NCI-H1048 (cell line): ENCODE measurements around the gene MEOX1.
"Not testable (repeated sequence)": the region's sequence is repeated elsewhere in the genome, so short reads cannot be mapped to it uniquely, and the experiment has no call there.

Experiments
- DNase-seq: peaks from one replicate; lab custom pipeline; 2025; lab: John Stamatoyannopoulos, UW

The MEOX1 gene

DNA sequence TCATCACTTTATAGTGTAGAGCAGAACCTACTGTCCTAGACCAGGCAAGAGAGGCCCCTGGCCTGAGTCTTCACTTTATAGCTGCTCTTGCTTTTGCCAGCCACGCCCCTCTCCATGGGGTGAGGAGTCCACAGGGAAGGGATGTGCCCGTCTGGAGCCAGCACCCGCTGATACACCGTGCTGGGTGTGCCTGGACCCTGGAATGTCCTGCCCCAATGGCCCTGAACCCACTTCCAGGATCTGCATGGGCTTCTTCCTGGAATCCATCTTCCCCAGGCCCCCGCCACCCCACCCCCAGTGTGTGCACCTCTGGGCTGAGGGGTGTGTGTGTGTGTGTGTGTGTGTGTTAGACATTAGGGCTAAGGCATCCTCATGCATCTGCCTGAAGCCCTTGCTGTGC, 44.9 kb downstream of the MEOX1 start:
- DNase-seq, result no peak

DNA sequence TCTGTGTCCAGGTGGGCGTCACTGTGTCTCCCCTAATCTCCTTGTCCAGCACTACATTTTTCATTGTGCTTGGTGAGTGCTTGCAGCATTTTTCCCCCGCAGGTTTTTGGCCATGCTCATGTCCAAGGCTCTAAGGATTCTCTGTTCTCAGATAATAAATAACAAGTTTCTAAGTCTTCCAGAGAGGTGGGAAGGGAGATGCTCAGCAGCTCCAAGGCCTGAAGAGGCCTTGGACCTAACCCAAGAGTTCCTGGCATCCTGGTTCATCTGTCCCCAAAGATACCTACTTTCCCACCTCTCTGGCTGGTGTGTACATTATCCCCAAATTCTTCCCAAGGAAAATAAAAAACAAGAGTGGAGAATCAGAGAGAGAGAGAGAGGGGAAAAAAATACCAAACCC, 45.3 kb downstream of the MEOX1 start:
- no peak for DNase-seq

DNA sequence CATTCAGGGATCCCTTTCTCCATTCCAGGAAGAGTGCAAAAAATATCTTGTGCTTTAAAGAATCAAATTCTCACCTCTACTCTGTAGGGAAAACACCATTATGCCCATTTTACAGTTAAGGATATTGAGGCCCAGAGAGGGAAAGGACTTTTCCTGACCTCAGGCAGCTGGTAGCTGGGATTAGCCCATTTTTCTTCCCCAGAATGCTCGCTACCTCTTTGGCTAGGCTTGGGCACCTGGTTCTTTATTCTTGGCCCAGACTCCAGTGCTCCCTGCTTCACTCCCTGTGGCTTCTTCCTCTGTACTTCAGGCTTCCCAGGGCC, 45.7 kb downstream of the MEOX1 start:
- DNase-seq, result no peak

DNA sequence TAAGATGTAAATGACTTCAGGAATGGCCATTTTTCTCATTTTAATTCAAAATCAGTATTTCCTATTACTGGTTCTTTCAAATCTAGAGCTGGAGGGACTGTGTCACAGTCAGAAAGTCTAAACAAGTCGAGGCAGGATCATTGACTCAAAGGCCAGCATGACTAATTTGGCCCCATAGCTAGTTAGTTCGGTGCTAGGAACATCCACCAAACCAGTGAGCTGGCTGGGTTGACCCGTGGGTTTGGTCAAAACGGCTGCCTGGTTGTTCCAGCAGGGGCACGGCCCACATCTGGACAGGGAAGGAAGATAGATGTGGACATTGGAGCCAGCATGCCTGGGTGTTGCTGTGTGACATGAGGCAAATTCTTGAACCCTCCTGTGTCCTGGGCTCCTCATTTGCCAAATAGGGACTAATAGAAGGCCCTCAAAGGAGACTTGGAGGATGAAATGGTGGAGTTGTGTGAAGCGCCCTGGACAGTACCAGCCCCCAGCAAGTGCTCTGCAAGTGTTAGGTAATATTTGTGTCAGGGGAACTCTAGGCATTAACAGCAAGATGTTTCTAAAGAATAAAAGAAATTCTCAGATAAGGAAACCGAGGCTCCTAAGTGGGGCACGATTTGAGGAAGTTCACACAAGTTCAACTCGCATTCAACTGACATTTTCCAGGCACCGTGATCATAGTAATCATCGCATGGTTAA, 46.2 kb downstream of the MEOX1 start:
- no peak for DNase-seq

DNA sequence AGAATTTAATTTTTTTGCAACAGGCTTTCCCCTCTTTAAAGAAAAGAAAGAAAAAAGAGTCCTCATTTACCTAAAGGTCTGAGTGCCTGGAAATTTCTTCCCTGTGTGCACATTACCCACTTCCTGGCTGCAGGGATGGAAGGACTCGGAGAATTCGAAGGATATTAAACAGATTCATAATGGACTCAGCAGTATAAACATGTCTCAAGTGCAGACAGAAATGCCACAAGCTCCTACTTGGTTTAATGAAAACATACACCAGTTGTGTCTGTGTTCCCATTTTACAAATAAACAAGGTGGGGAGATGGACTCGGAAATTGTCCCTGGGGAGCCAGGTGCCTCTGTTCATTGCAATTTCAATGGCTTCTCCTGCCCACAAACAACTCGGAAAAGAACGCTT, 47.2 kb downstream of the MEOX1 start:
- DNase-seq, result no peak

DNA sequence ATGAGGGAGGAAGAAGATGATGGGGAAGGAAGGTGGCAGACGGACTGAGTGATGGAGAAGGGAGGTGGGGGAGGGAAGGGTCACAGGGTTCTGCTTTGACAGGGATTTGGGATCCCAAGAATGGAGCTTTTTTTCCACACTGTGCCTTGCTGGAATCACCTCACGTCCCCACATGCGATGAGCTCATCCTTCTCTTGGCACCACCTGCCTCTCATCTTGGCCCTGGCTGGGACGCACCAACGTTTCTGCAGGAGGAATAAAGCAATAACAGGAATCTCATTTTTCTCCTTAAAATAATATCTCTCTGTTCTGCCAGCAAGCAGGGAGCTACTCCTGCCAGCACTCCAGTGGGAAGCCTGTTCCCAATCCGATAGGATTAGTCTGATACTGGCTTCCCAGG, 47.8 kb downstream of the MEOX1 start:
- no peak for DNase-seq

DNA sequence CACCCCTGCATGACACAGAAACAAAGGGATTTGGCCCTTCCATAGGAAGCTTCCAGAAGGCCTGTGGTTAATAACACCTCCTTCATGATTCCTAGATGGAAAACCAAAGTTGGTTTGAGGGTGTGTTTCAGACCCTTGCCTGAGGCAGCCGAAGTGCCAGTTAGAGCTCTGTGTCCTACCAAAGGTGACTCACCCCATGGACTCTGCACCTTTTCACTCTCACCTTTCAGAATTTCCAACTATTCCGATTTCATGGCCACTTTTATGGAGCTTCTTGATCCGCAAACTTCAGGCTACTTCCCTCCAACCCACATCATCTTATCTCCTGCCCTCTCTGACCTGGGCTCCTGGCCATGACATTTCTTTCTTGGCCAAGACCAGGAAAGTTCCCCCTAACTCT, 49.2 kb downstream of the MEOX1 start:
- no peak for DNase-seq

DNA sequence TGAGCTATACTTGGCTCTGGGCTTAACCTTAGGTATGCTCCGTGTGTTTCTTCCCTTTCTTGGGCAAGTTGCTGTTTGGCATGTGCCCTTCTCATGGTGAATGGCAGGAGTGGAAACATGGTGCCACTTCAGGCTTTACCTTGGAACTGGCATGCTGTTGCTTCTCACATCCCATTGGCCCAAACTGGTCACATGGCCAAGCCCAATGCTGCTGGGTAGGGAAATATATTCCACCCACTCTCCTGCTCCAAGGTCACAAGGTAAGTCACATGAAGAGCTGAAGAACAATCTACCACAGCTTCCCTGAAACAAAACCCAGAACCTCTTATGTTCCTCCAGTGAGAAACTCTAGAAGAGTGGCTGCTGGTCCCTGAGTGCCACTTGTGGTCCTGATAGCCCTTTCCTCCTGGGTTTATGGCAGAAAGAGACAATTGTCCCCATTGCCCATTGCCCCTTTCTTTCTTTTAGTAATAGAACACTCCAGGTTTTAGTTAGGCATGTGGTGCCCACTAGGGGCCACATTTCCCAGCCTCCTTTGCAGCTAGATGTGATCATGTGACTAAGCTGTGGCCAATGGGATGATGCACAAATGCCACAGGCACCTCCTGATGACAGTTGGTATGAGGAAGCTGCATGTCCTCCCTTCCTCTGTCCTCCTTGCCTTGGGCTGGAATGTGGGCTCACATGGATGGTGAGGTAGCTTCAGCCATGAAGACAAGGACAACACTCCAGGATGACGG, 50.3 kb downstream of the MEOX1 start:
- no peak for DNase-seq

DNA sequence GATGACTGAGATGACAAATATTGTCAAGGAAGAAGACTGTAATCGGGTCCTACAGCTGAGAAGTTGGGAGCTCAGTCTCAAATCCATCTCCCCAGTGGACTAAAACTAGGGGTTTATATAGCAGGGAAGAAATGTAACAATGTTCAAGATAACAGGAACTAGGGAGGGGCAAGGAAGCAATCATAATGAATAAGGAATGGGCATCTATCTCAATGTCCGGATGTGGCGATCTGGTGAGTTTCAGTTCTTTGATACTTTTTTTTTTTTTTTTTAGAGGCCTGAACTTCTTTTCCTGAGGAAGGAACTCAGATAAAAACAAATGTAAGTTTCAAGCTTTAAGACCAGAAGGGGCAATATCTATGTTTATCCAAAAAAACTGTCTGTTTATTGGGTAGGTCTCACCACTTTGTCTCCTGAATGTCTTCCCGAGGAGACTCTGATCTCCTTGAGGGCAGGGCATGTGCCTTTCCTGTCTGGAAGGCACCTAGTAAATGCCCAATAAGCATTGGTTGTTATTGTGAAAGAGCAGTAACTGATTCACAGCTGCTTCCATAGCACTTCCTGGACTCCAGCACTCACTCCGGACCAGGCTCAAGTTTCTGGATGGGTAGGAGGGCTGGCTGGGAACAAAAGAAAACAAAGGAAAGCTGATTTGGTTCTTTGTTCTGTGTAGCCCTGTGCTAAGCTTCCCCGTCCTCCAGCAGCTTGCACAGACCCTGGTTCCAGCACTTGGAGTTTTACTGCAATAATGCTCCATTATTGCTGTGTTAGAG, 51.9 kb downstream of the MEOX1 start:
- DNase-seq, result no peak

DNA sequence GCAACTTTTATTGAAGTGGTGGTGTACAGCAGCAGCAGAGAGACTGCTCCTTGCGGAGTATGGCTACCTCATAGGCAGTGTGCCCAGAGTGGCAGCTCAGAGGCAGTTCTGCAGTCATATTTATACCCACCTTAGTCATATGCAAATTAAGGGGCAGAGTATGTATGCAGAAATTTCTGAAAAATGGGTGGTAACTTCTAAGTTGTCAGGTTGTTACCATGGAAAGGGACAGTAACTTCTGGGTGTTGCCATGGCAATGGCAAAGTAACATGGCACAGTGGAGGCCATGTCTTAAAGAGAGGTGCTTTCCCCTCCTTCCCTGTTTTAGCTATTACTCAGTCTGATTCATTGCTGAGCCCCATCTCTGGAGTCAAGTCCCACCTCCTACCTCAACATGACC, 53.4 kb downstream of the MEOX1 start:
- no peak for DNase-seq

DNA sequence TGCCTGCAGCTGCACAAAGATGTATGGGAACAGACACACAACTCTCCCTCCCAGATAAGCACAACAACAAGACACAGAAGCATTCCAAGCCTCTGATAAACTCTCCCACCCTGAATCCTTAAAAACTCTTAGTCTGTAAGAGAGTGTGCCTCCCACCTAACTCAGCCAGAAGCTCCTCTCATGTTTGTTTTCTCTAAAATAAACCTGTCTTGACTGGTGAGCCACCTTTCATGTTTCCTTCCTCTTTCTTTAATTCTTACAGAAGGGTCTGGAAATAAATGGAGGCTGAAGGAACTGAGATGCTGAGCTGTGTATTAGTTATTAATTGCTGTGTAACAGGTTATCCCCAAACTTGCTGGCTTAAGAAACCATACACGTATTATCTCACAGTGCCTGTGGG, 57.2 kb downstream of the MEOX1 start:
- DNase-seq, result no peak

DNA sequence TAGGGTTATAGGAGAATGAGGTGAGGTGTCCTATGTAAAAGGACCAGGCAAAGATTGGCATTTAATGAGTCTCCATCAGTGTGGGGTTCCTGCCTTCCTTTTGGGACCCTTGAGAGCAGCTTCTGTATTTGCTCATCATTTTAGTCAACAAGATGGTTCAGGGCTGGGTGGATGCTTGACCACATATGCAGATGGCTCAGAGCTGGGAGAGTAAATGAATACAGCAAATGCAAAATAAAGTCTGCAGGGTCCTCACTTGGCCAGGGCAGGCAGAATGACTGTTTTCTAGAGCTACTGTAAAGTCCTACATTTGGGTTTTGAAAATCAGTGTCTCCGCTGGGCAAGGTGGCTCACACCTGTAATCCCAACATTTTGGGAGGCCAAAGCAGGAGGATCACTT, 58.4 kb downstream of the MEOX1 start:
- DNase-seq, result no peak

DNA sequence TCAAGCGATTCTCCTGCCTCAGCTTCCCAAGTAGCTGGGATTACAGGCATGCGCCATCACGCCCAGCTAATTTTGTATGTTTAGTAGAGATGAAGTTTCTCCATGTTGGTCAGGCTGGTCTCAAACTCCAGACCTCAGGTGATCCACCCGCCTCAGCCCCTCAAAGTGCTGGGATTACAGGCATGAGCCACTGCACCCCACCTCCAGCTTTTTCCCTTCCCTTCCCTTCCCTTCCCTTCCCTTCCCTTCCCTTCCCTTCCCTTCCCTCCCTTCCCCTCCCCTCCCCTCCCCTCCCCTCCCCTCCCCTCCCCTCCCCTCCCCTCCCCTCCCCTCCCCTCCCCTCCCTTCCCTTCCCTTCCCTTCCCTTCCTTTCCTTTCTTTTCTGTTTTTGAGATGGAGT, 59.2 kb downstream of the MEOX1 start:
- not testable (repeated sequence) for DNase-seq

DNA sequence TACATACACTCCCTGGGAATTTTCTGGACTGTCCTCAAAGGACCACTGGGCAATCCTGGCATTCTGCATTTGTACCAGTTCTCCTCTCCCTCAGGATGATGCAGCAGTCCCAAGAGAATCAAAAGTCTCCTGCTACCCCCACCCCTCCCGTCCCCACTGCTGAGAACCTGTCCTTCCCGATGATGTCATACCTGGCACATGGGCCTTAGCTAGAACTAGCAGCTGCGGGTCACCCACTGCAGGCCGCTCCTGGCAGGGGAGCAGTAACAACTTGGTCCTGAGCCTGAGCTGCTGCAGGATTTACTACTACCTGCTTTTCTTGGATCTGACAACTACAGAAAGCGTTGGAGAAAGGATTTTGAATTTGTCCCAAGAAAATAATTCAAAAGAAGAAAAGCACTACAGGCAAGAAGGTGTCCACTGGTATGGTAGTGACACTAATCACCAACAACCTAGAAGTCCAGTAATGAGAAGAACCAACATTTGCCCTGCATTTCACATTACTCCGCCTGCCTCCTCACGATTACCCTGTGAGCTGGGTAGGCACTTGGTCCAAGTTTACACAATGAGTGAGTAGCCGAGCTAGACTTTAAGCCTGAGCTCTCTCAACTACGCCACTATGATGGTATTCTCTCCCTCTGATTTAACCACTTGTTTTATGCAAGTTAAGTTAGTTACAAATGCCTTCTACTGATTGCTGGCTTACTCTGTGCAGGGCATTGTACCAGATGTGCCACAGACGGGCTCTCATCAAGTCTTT, 60.3 kb downstream of the MEOX1 start:
- DNase-seq, result no peak

DNA sequence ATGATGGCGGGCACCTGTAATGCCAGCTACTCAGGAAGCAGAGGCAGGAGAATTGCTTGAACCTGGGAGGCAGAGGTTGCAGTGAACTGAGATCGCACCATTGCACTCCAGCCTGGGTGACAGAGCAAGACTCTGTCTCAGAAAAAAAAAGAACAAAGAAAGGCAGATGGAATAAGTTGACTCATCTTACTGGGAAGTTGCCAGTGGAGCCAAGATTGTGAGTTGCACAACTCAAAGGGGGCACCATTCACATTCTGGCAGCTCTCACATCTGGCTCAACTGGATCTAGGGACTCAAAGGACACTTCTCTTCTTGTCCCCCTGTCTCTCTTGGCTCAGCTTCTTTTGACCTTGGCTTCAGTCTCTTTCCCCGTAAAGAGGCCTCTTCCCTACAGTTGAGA, 61.9 kb downstream of the MEOX1 start:
- DNase-seq, result no peak

DNA sequence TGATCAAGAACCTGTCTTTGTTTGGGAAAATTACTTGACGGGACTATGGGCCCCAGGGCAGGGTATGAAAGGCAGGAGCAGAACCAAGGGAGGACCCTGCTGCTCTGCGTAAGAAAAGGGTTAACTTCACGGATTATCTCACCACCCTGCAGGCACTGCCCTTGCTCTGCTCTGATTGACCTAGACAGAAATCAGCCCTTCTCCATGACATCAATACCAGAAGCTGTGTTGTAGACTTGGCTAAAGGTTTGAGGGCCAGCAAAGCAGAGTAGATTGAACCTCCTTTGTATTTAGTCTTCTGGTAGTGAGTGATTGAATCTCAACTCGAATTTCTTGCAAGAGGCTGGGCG, 62.7 kb downstream of the MEOX1 start:
- DNase-seq, result no peak

DNA sequence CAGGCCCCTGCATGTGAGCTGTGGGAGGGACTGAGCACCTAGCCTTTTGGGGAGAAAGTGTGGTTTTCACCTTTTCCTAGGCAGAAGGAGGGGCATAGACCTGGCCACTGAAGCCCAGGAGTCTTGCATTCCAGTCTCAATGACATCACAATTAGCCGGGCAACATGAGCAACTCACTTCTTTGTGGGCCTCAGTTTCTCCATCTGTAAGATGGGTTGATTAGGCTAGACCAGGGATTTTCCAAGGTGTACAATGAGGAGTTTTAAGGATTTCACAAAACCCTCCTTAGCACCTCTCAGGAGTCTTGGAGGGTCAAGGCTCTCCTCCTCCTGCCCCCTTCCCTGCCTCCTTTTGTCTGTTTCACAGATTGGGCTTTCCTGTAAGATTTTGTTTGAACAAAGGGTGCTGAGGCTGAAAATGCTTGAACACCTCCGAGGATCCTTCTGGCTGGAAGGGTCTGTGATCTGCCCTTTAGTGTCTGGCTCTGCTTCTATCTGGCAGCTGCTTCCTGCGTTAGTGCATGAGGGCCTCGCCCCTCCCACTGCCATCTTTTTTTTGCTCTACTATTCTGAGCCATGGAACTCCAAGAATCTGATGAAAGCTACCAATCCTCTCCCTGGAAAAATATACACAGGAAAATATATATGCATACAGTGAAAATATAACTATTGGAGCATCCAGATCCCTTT, 63.2 kb downstream of the MEOX1 start:
- no peak for DNase-seq

DNA sequence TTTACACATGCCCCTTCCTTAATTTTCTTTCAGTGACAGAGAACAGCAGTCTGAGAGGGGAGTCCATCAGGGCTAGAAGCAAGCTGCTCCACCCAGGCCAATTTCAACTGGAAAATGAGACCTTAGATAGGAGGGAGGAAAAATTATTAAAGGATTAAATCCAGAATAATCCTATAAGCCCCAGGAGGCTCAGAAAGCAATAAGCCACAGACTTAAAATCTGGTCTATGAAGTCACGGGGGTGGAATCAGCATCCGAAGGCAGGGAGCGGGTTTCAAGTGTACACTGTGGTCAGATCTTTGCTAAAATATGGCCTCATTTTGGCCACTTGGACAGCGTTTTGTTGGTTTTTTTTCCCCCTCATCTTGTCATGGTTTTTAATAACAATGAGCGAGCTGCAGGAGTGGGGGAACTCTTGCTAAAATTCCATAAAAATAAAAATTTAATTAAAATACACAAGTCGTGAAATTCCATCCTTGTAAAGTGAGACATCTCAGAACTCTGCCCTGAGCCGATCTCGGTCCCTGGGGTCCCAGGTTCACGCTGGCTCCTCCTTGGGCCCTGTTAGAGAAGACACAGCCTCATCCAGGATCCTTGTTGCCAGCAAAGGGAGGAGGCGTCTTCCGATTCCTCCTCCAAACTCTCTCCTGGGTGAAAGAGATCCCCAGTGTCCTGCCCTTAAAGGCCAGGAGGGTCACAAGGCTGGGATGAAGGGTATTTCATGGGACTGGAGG, 63.9 kb downstream of the MEOX1 start:
- DNase-seq, result no peak

DNA sequence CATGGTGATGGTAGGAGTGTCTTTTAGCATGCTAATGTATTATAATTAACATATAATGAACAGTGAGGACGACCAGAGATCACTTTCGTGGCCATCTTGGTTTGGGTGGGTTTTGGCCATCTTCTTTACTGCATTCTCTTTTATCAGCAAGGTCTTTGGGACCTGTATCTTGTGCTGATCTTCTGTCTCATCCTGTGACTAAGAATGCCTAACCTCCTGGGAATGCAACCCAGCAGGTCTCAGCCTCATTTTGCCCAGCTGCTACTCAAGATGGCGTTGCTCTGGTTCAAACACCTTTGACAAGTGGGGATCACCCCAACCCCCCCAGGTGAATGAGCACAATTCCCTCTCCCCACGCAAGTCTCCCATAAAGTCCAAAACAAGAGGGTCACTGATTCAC, 66.3 kb downstream of the MEOX1 start:
- no peak for DNase-seq

DNA sequence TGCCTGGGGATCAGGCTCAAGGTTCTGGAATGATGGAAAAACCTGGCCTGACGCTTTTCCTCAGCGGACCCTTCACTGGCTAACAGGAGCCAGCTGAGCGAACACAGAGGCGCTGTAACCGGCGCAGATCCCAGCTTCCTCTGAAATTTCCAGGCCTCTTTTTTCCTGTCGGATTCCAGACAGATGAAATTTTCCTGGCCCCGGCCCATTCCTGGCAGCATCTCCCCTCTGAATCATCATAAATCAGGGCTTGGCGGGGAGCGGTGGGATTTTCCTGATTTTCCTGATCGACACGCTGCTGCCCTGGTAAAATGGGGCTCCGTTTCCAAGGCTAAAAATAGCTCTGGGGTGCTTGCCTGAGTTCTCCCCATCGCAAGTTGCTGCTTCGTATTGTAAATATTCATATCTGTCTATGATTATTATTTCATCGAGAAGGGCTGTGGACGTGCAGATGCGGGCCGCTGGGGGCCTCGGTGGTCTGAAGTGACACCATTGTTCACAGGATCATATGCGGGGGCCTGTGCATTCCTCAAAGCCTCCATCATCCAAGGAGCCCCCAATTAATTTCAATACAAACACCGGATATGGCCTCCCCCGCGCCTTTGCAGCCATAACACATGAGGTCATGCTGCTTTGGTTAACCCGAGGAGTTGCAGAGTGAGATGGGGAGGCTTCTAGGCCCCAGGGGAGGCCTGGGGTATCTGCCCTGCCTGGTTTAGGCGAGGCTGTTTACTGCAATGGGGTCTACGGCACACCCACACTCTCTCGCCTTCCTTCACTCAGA, 69.8 kb downstream of the MEOX1 start:
- no peak for DNase-seq

DNA sequence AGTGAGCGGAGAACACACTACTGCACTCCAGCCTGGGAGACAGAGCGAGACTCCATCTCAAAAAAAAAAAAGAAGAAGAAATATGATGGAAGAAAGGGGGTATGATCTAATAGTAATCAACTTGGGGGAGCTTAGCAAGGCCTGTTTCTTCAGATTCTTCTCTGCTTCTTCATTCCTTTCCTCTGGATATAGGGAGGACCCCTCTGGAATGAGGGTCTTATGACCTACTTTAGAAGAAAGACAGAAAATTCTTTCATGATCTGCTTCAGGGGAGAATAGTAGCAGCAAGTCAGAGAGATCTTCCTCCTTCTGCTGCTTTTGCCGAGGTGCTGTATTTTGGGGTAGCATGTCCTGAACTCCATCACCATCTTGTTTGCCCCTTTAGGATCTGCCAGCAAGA, 70.7 kb downstream of the MEOX1 start:
- DNase-seq, result no peak
